K562 (cell line): ENCODE data around the gene CLSTN2. TPM values are rescaled to one million over a fixed set of nuclear protein-coding genes. Genes with fewer than 3 reads are reported as not detected.
A peak's percentile ranks its signal among the peaks of the same experiment; 100 is the strongest.

Experiments used
- BRD9 ChIP-seq: fragments of 450-650 bp; IDR thresholded peaks from 2 replicates; pipeline ENCODE4 v1.6.1; 2018; ENCODE audit warnings: low read depth; ENCODE audit not compliant: partially characterized antibody
- CHD4 ChIP-seq: fragments of 200-600 bp; sonication (generic); IDR thresholded peaks from 3 replicates; pipeline ENCODE4 v1.6.1; 2012; ENCODE audit warnings: low read depth, mild to moderate bottlenecking, mixed read lengths, low read length, inconsistent platforms; ENCODE audit not compliant: insufficient read depth, insufficient replicate concordance, poor library complexity, severe bottlenecking
- HDGF ChIP-seq: fragments of 450-650 bp; IDR thresholded peaks from 2 replicates; pipeline ENCODE4 v1.6.1; 2016
- ILK ChIP-seq: fragments of 450-650 bp; IDR thresholded peaks from 2 replicates; pipeline ENCODE4 v1.6.1; 2016; ENCODE audit warnings: missing genetic modification characterization, low read depth, mild to moderate bottlenecking, missing compliant biosample characterization, moderate library complexity, borderline replicate concordance
- KDM5B ChIP-seq: fragments of 200-600 bp; sonication (generic); IDR thresholded peaks from 2 replicates; pipeline ENCODE4 v1.6.1; 2012; ENCODE audit warnings: low read depth, mild to moderate bottlenecking, moderate library complexity, low read length, control low read depth, inconsistent platforms; ENCODE audit not compliant: insufficient replicate concordance
- KHSRP ChIP-seq: fragments of 450-650 bp; IDR thresholded peaks from 2 replicates; pipeline ENCODE4 v1.6.1; 2017
- MAFG ChIP-seq: fragments of 450-650 bp; conservative IDR thresholded peaks from 2 replicates; pipeline ENCODE4 v1.6.1; 2016; ENCODE audit warnings: missing genetic modification characterization, missing compliant biosample characterization
- MIER1 ChIP-seq: fragments of 450-650 bp; IDR thresholded peaks from 2 replicates; pipeline ENCODE4 v1.6.1; 2016; ENCODE audit warnings: antibody characterized with exemption, mild to moderate bottlenecking, low read depth
- TAF9B ChIP-seq: fragments of 450-650 bp; IDR thresholded peaks from 2 replicates; pipeline ENCODE4 v1.6.1; 2018; ENCODE audit warnings: mild to moderate bottlenecking; ENCODE audit not compliant: partially characterized antibody
- USF2 ChIP-seq: sonication (generic); formaldehyde crosslinking; IDR thresholded peaks from 2 replicates; pipeline ENCODE4 v1.5.0; 2020; ENCODE audit warnings: missing genetic modification reagents
- XRCC3 ChIP-seq: fragments of 450-650 bp; IDR thresholded peaks from 2 replicates; pipeline ENCODE4 v1.6.1; 2017; ENCODE audit warnings: mild to moderate bottlenecking, moderate library complexity
- ZFP1 ChIP-seq: fragments of 450-650 bp; formaldehyde crosslinking; IDR thresholded peaks from 2 replicates; pipeline ENCODE4 v1.4.0; 2020; ENCODE audit warnings: mild to moderate bottlenecking, mixed read lengths
- ZFP91 ChIP-seq: sonication (generic); formaldehyde crosslinking; IDR thresholded peaks from 2 replicates; pipeline ENCODE4 v1.8.0; 2022; ENCODE audit warnings: mild to moderate bottlenecking, missing genetic modification reagents
- ZNF184 ChIP-seq: sonication (generic); formaldehyde crosslinking; IDR thresholded peaks from 2 replicates; pipeline ENCODE4 v1.5.0; 2020; ENCODE audit warnings: missing genetic modification reagents
- ZNF24 ChIP-seq: fragments of 450-650 bp; IDR thresholded peaks from 2 replicates; pipeline ENCODE4 v1.6.1; 2016
- ZNF444 ChIP-seq: fragments of 250-450 bp; sonication (Bioruptor Pico); IDR thresholded peaks from 2 replicates; pipeline ENCODE4 v1.4.0; 2020; ENCODE audit warnings: mild to moderate bottlenecking, moderate library complexity
- ZNF584 ChIP-seq: fragments of 200-800 bp; sonication (Bioruptor generic); IDR thresholded peaks from 2 replicates; pipeline ENCODE4 v1.6.1; 2016; ENCODE audit warnings: low read depth, mild to moderate bottlenecking, missing genetic modification characterization, missing compliant biosample characterization
- ZNF644 ChIP-seq: fragments of 200-800 bp; sonication (Bioruptor generic); IDR thresholded peaks from 2 replicates; pipeline ENCODE4 v1.6.1; 2016; ENCODE audit warnings: low read depth, missing genetic modification characterization, missing compliant biosample characterization
- ZNF695 ChIP-seq: fragments of 450-650 bp; formaldehyde crosslinking; IDR thresholded peaks from 2 replicates; pipeline ENCODE4 v1.4.0; 2020; ENCODE audit warnings: mild to moderate bottlenecking, moderate library complexity
- polyA plus RNA-seq, 8 experiments: library from polyadenylated mRNA; depleted of rRNA in 4 of 8; stranded (reverse) in 5 of 8; unstranded in 3 of 8; fragments of >200 nt; fragmentation: Nextera tagmentation in 2 of 8; fragmentation: Illumina TruSeq in 1 of 8; extraction: Ambion mirVana in 2 of 8; extraction: Trizol in 1 of 8; gene quantifications; 2 replicates each; pipeline versions ENCODE4 v1.2.1 to v1.2.3, GENCODE V29; 2011 to 2014; ENCODE audit warnings: inconsistent platforms in 1 of 8, missing spikeins in 1 of 8
- total RNA-seq, 7 experiments: library from RNA; depleted of rRNA in 6 of 7; stranded (reverse); fragments of >200 nt in 6 of 7; fragmentation: Illumina TruSeq in 2 of 7; extraction: Trizol in 2 of 7; gene quantifications; 2 replicates each; pipeline versions ENCODE4 v1.2.1 to v1.2.3, GENCODE V29; 2011 to 2021; ENCODE audit warnings: low replicate concordance in 1 of 7
- TF ChIP-seq, protein P1 (sequence below): fragments of 450-650 bp; IDR thresholded peaks from 2 replicates; pipeline ENCODE4 v1.6.1; 2016; ENCODE audit warnings: antibody characterized with exemption
- TF ChIP-seq, protein P2 (sequence below): fragments of 450-650 bp; formaldehyde crosslinking; IDR thresholded peaks from 2 replicates; pipeline ENCODE4 v1.4.0; 2020; ENCODE audit warnings: mild to moderate bottlenecking, moderate library complexity
- TF ChIP-seq, protein P3 (sequence below): fragments of 450-650 bp; IDR thresholded peaks from 2 replicates; pipeline ENCODE4 v1.6.1; 2016

CLSTN2 gene
- total and polyA plus RNA-seq, 9 of the 15 experiments (the other 6 are each of a cell fraction or from before 2014, with no cell fraction given): 0.02 to 0.04 (median 0.04) TPM; not detected in 6

GRCh38 chr3:140206196-140207040 lies 271.4 kb downstream of the CLSTN2 start (continued):
- no peak for TF ChIP-seq ZNF24
- TF ChIP-seq ZNF644 (tag): 0 out of 2 replicates have a peak, but pooled peaks have one; percentile 31
- TF ChIP-seq ZNF584: no peak
- TF ChIP-seq, protein P1, sequence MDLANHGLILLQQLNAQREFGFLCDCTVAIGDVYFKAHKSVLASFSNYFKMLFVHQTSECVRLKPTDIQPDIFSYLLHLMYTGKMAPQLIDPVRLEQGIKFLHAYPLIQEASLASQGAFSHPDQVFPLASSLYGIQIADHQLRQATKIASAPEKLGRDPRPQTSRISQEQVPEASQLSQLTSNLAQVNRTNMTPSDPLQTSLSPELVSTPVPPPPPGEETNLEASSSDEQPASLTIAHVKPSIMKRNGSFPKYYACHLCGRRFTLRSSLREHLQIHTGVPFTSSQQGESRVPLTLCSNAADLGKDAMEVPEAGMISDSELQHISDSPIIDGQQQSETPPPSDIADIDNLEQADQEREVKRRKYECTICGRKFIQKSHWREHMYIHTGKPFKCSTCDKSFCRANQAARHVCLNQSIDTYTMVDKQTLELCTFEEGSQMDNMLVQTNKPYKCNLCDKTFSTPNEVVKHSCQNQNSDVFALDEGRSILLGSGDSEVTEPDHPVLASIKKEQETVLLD: no peak
- no peak for TF ChIP-seq ZFP91 (CRISPR knock-in tag)
- TF ChIP-seq XRCC3: no peak
- no peak for TF ChIP-seq ILK (tag)
- no peak for TF ChIP-seq ZFP1 (CRISPR knock-in tag)
- no peak for TF ChIP-seq ZNF184
- no peak for TF ChIP-seq KDM5B
- TF ChIP-seq MIER1: peak; percentile 77
- no peak for TF ChIP-seq MAFG (tag)
- no peak for TF ChIP-seq TAF9B
- TF ChIP-seq, protein P2, sequence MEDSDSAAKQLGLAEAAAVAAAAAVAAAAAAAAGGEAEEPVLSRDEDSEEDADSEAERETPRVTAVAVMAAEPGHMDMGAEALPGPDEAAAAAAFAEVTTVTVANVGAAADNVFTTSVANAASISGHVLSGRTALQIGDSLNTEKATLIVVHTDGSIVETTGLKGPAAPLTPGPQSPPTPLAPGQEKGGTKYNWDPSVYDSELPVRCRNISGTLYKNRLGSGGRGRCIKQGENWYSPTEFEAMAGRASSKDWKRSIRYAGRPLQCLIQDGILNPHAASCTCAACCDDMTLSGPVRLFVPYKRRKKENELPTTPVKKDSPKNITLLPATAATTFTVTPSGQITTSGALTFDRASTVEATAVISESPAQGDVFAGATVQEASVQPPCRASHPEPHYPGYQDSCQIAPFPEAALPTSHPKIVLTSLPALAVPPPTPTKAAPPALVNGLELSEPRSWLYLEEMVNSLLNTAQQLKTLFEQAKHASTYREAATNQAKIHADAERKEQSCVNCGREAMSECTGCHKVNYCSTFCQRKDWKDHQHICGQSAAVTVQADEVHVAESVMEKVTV (CRISPR knock-in tag): 0 out of 2 replicates have a peak, but pooled peaks have one; percentile 9
- no peak for TF ChIP-seq USF2 (CRISPR knock-in tag)
- TF ChIP-seq CHD4: no peak
- TF ChIP-seq KHSRP: no peak
- no peak for TF ChIP-seq HDGF
- TF ChIP-seq BRD9: no peak
- TF ChIP-seq ZNF444: no peak
- TF ChIP-seq ZNF695: no peak
- TF ChIP-seq, protein P3, sequence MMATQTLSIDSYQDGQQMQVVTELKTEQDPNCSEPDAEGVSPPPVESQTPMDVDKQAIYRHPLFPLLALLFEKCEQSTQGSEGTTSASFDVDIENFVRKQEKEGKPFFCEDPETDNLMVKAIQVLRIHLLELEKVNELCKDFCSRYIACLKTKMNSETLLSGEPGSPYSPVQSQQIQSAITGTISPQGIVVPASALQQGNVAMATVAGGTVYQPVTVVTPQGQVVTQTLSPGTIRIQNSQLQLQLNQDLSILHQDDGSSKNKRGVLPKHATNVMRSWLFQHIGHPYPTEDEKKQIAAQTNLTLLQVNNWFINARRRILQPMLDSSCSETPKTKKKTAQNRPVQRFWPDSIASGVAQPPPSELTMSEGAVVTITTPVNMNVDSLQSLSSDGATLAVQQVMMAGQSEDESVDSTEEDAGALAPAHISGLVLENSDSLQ: no peak
